H1 (cell line): ENCODE data around the gene ACSL6. TPM values are rescaled to one million over a fixed set of nuclear protein-coding genes. Genes with fewer than 3 reads are reported as not detected.

ENCODE experiments used
- SIN3A ChIP-seq, 2 experiments: IDR thresholded peaks in 1 of 2; conservative IDR thresholded peaks in 1 of 2; 2 replicates each; pipeline ENCODE4 v1.6.1; 2011 to 2012; ENCODE audit warnings: low read length in 2 of 2, improper control_type of control experiment in 1 of 2, low read depth in 1 of 2, mild to moderate bottlenecking in 1 of 2
- SRF ChIP-seq: IDR thresholded peaks from 2 replicates; pipeline ENCODE4 v1.6.1; 2011; ENCODE audit warnings: mild to moderate bottlenecking, low read depth, low read length, moderate library complexity
- polyA plus RNA-seq, 7 experiments: library from polyadenylated mRNA; depleted of rRNA in 3 of 7; stranded (reverse) in 5 of 7; unstranded in 2 of 7; fragments of >200 nt in 5 of 7; fragments of 200-250 nt in 2 of 7; gene quantifications; 1 replicate in 5 of 7; 2 replicates in 1 of 7; 4 replicates in 1 of 7; pipeline versions ENCODE4 v1.2.1 to v1.2.3, GENCODE V29; 2011 to 2013; ENCODE audit warnings: missing spikeins in 2 of 7, mixed read lengths in 2 of 7
- total RNA-seq: library from RNA; stranded (reverse); fragmentation: NEBNext Ultra II Directional; extraction: Animal tissue kit (Norgen Biotek cat#: 25700); gene quantifications from 2 replicates; pipeline ENCODE4 v1.2.1, GENCODE V29; 2021

ACSL6 gene
- total and polyA plus RNA-seq, 2 of the 8 experiments (the other 6 are each of a cell fraction or from before 2014, with no cell fraction given), result 2.3 to 2.4 TPM

DNA sequence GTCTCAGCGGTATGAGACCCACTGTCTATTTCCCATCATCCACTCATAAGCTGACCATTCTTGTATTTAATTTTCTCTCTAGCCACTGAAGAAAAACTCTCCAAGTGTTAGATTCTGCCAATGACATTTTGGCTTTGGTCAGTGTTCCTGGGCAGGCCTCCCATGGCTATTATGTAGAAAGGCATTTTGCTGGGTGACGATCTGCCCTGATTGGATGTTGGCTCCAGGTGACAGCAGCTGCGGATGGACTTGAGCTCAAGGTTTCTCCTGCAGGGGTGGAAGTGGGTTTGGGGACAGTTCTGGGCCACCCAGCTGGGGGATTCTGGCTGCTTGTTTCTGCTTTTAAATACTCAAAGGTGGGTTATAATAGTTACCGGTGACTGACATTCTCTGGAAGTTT is 31.6 kb downstream of the ACSL6 start (continued):
- TF ChIP-seq SIN3A (conservative IDR thresholded peaks at IDR 0.05 in 1 of 2, IDR thresholded peaks at IDR 0.05 in 1 of 2; ENCODE audit: low read depth in 1 of 2, low read length in 2 of 2) (no peak), SRF (no peak)
